HG03469 (cell line): ENCODE measurements around the gene TMPRSS4.

ENCODE experiments used
- ATAC-seq: cut with Tn5 transposase; IDR thresholded peaks from one replicate; pipeline ENCODE4 v1.9.1; 2021; ENCODE audit warnings: mild to moderate bottlenecking, moderate library complexity, moderate number of reproducible peaks; ENCODE audit not compliant: unreplicated experiment

Gene TMPRSS4

GRCh38 chr11:118170231-118170630 is 93.4 kb downstream of the TMPRSS4 start:
- ATAC-seq: no peak

- ATAC-seq: no peak
Measured at GRCh38 chr11:118170882-118171268, 94.0 kb downstream of the TMPRSS4 start.
